A549 (cell line): ENCODE measurements around the gene TMEM8B. TPM values are rescaled to one million over a fixed set of nuclear protein-coding genes. Genes with fewer than 3 reads are reported as not detected.
A peak's percentile ranks its signal among the peaks of the same experiment; 100 is the strongest.

Experiments
- BHLHE40 ChIP-seq: IDR thresholded peaks from 2 replicates; pipeline ENCODE4 v1.6.1; 2012; ENCODE audit warnings: low read depth, low read length, inconsistent platforms
- ELK1 ChIP-seq: fragments of 150-350 bp; IDR thresholded peaks from 2 replicates; pipeline ENCODE4 v1.6.1; 2014; ENCODE audit warnings: low read depth, mild to moderate bottlenecking, low read length
- ESRRA ChIP-seq: fragments of 150-350 bp; IDR thresholded peaks from 2 replicates; pipeline ENCODE4 v1.6.1; 2014; ENCODE audit warnings: mild to moderate bottlenecking, low read length, borderline replicate concordance
- FOSB ChIP-seq: fragments of 250-450 bp; sonication (Bioruptor Pico); IDR thresholded peaks from 2 replicates; pipeline ENCODE4 v1.5.0; 2020; ENCODE audit warnings: mild to moderate bottlenecking, moderate library complexity
- FOSL2 ChIP-seq, 2 experiments: fragments of 450-650 bp in 1 of 2; fragments of >200 bp in 1 of 2; sonication (Bioruptor Twin) in 1 of 2; formaldehyde crosslinking; IDR thresholded peaks; 2 replicates each; pipeline versions ENCODE4 v1.5.0 to v1.6.1; 2016 to 2020; ENCODE audit warnings: mild to moderate bottlenecking in 1 of 2, moderate library complexity in 1 of 2
- HES2 ChIP-seq: fragments of >200 bp; sonication (Bioruptor Twin); formaldehyde crosslinking; IDR thresholded peaks from 2 replicates; pipeline ENCODE4 v1.6.1; 2016
- HEYL ChIP-seq: fragments of 250-450 bp; sonication (Bioruptor Pico); IDR thresholded peaks from 2 replicates; pipeline ENCODE4 v1.8.0; 2021; ENCODE audit warnings: mild to moderate bottlenecking, moderate library complexity
- JUN ChIP-seq, 2 experiments: fragments of >200 bp; sonication (Bioruptor Twin); formaldehyde crosslinking; IDR thresholded peaks; 2 replicates in 1 of 2; 3 replicates in 1 of 2; pipeline ENCODE4 v1.6.1; 2016 to 2017
- KDM1A ChIP-seq: fragments of 200-600 bp; sonication (generic); IDR thresholded peaks from 2 replicates; pipeline ENCODE4 v1.6.1; 2016; ENCODE audit warnings: low read depth, mild to moderate bottlenecking
- MAX ChIP-seq: IDR thresholded peaks from 2 replicates; pipeline ENCODE4 v1.6.1; 2012
- MYC ChIP-seq: IDR thresholded peaks from 2 replicates; pipeline ENCODE4 v1.6.1; 2012; ENCODE audit warnings: mild to moderate bottlenecking, inconsistent platforms, low read length, improper control_type of control experiment, borderline replicate concordance
- NFE2L2 ChIP-seq: fragments of 150-350 bp; conservative IDR thresholded peaks from 2 replicates; pipeline ENCODE4 v1.6.1; 2014; ENCODE audit warnings: low read length
- NPAS2 ChIP-seq: fragments of 250-450 bp; sonication (Bioruptor Pico); IDR thresholded peaks from 2 replicates; pipeline ENCODE4 v1.8.0; 2022; ENCODE audit warnings: mild to moderate bottlenecking, moderate library complexity, borderline replicate concordance
- POLR2AphosphoS2 ChIP-seq: conservative IDR thresholded peaks from 2 replicates; pipeline ENCODE4 v1.6.1; 2012; ENCODE audit warnings: low read length, improper control_type of control experiment, inconsistent platforms
- RARB ChIP-seq: fragments of 250-450 bp; sonication (Bioruptor Pico); IDR thresholded peaks from 2 replicates; pipeline ENCODE4 v1.8.0; 2021; ENCODE audit warnings: mild to moderate bottlenecking, moderate library complexity
- RCOR1 ChIP-seq: fragments of 150-350 bp; IDR thresholded peaks from 2 replicates; pipeline ENCODE4 v1.6.1; 2014; ENCODE audit warnings: antibody characterized with exemption, low read length, low read depth
- RNF2 ChIP-seq: fragments of 200-600 bp; sonication (generic); IDR thresholded peaks from 2 replicates; pipeline ENCODE4 v1.6.1; 2016; ENCODE audit warnings: low read depth, mild to moderate bottlenecking, antibody characterized with exemption, moderate library complexity, borderline replicate concordance
- SMC3 ChIP-seq: fragments of >200 bp; sonication (Bioruptor Twin); formaldehyde crosslinking; IDR thresholded peaks from 3 replicates; pipeline ENCODE4 v1.6.1; 2018; ENCODE audit warnings: inconsistent platforms
- SREBF2 ChIP-seq: fragments of 450-650 bp; IDR thresholded peaks from 2 replicates; pipeline ENCODE4 v1.6.1; 2014; ENCODE audit warnings: mild to moderate bottlenecking, moderate library complexity
- TP53 ChIP-seq: fragments of 250-450 bp; sonication (Bioruptor Pico); IDR thresholded peaks from 2 replicates; pipeline ENCODE4 v1.5.0; 2021; ENCODE audit warnings: mild to moderate bottlenecking, moderate library complexity
- ZFP36 ChIP-seq: fragments of 450-650 bp; IDR thresholded peaks from 2 replicates; pipeline ENCODE4 v1.6.1; 2014; ENCODE audit warnings: borderline replicate concordance; ENCODE audit not compliant: partially characterized antibody
- ZNF302 ChIP-seq: fragments of 250-450 bp; sonication (Bioruptor Pico); IDR thresholded peaks from 2 replicates; pipeline ENCODE4 v1.9.0; 2021; ENCODE audit warnings: inconsistent platforms, mild to moderate bottlenecking, moderate library complexity
- ZSCAN20 ChIP-seq: fragments of 250-450 bp; sonication (Bioruptor Pico); IDR thresholded peaks from 2 replicates; pipeline ENCODE4 v1.8.0; 2022; ENCODE audit warnings: mild to moderate bottlenecking, moderate library complexity
- polyA plus RNA-seq, 4 experiments: library from polyadenylated mRNA; depleted of rRNA in 3 of 4; stranded (reverse); fragments of >200 nt; fragmentation: RNase III in 1 of 4; extraction: RNeasy Plus Mini Kit Qiagen cat#74134 plus additional on column Dnase treatment in 1 of 4; gene quantifications; 2 replicates in 3 of 4; 3 replicates in 1 of 4; pipeline ENCODE4 v1.2.3, GENCODE V29; 2011 to 2017
- TF ChIP-seq, protein P1 (sequence below): fragments of 200-600 bp; sonication (generic); IDR thresholded peaks from 2 replicates; pipeline ENCODE4 v1.6.1; 2016; ENCODE audit warnings: antibody characterized with exemption, mild to moderate bottlenecking, moderate library complexity
- TF ChIP-seq, protein P2 (sequence below): fragments of >200 bp; sonication (Bioruptor Twin); formaldehyde crosslinking; IDR thresholded peaks from 3 replicates; pipeline ENCODE4 v1.5.1; 2016
- TF ChIP-seq, protein P3 (sequence below): IDR thresholded peaks from 2 replicates; pipeline ENCODE4 v1.6.1; 2012
- TF ChIP-seq, protein P4 (sequence below): fragments of 250-450 bp; sonication (Bioruptor Pico); IDR thresholded peaks from 2 replicates; pipeline ENCODE4 v1.5.0; 2020; ENCODE audit warnings: low read depth, mild to moderate bottlenecking, moderate library complexity

TMEM8B gene
- polyA plus RNA-seq, 2 of the 4 experiments (the other 2 are of a cell fraction) = 1.8 to 2.2 TPM

DNA sequence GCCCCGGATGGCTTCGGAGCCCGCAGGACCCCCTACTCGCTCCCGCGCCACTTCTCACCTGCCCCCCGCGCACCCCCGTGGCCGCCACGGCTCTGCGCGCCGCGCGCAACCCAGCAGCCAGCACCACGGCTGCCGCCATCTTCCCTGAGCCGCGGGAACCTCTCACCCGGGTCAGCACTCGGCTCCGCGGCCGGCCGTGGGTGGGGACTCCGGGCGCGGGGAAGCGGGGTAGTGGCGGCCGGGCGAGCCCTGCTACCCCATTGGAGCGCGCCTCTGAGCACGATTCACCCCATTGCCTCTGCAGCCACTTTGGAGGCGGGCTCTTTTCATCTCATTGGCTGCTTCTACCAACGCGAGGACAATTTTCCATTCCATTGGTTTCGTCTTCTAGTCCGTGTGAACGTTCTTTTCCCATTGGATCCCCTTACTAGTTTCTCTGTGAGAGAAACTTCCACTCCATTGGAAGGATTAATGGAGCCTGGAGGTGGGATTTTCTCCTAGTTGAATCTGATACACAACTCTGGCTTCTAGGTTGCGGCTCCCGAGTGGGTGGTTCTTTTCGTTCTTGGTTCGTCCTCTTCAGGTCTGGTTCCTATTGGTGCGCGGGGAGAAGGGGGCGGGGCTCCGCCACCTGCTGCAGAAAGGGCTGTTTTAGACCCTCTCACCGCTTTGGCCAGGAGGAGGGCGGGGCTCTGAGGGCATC, 14.0 kb upstream of the TMEM8B start, which contains the start of gene HINT2 (continued):
- TF ChIP-seq, protein P1, sequence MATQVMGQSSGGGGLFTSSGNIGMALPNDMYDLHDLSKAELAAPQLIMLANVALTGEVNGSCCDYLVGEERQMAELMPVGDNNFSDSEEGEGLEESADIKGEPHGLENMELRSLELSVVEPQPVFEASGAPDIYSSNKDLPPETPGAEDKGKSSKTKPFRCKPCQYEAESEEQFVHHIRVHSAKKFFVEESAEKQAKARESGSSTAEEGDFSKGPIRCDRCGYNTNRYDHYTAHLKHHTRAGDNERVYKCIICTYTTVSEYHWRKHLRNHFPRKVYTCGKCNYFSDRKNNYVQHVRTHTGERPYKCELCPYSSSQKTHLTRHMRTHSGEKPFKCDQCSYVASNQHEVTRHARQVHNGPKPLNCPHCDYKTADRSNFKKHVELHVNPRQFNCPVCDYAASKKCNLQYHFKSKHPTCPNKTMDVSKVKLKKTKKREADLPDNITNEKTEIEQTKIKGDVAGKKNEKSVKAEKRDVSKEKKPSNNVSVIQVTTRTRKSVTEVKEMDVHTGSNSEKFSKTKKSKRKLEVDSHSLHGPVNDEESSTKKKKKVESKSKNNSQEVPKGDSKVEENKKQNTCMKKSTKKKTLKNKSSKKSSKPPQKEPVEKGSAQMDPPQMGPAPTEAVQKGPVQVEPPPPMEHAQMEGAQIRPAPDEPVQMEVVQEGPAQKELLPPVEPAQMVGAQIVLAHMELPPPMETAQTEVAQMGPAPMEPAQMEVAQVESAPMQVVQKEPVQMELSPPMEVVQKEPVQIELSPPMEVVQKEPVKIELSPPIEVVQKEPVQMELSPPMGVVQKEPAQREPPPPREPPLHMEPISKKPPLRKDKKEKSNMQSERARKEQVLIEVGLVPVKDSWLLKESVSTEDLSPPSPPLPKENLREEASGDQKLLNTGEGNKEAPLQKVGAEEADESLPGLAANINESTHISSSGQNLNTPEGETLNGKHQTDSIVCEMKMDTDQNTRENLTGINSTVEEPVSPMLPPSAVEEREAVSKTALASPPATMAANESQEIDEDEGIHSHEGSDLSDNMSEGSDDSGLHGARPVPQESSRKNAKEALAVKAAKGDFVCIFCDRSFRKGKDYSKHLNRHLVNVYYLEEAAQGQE = no peak
- no peak for TF ChIP-seq ESRRA
- no peak for TF ChIP-seq KDM1A
- no peak for TF ChIP-seq ZSCAN20
- no peak for TF ChIP-seq POLR2AphosphoS2
- TF ChIP-seq ZNF302 (CRISPR knock-in tag) = no peak
- TF ChIP-seq NFE2L2 = no peak
- TF ChIP-seq, protein P2, sequence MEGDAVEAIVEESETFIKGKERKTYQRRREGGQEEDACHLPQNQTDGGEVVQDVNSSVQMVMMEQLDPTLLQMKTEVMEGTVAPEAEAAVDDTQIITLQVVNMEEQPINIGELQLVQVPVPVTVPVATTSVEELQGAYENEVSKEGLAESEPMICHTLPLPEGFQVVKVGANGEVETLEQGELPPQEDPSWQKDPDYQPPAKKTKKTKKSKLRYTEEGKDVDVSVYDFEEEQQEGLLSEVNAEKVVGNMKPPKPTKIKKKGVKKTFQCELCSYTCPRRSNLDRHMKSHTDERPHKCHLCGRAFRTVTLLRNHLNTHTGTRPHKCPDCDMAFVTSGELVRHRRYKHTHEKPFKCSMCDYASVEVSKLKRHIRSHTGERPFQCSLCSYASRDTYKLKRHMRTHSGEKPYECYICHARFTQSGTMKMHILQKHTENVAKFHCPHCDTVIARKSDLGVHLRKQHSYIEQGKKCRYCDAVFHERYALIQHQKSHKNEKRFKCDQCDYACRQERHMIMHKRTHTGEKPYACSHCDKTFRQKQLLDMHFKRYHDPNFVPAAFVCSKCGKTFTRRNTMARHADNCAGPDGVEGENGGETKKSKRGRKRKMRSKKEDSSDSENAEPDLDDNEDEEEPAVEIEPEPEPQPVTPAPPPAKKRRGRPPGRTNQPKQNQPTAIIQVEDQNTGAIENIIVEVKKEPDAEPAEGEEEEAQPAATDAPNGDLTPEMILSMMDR = no peak
- TF ChIP-seq TP53 (CRISPR knock-in tag) = no peak
- TF ChIP-seq FOSB (CRISPR knock-in tag) = no peak
- TF ChIP-seq HEYL (CRISPR knock-in tag) = no peak
- no peak for TF ChIP-seq BHLHE40
- TF ChIP-seq SREBF2 = peak; percentile 20; the same call in 1 of the 2 replicates
- peak in 1 of 2 experiments; percentile 93; a peak in 3 of 5 replicates for TF ChIP-seq JUN (IDR thresholded peaks at IDR 0.05)
- TF ChIP-seq ELK1 = no peak
- no peak for TF ChIP-seq SMC3
- no peak; the same call in 1 of the 2 replicates for TF ChIP-seq MAX
- TF ChIP-seq MYC = no peak
- TF ChIP-seq, protein P3, sequence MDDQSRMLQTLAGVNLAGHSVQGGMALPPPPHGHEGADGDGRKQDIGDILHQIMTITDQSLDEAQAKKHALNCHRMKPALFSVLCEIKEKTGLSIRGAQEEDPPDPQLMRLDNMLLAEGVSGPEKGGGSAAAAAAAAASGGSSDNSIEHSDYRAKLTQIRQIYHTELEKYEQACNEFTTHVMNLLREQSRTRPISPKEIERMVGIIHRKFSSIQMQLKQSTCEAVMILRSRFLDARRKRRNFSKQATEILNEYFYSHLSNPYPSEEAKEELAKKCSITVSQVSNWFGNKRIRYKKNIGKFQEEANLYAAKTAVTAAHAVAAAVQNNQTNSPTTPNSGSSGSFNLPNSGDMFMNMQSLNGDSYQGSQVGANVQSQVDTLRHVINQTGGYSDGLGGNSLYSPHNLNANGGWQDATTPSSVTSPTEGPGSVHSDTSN = peak; percentile 69; the same call in 1 of the 2 replicates
- TF ChIP-seq RNF2 = no peak
- TF ChIP-seq, protein P4, sequence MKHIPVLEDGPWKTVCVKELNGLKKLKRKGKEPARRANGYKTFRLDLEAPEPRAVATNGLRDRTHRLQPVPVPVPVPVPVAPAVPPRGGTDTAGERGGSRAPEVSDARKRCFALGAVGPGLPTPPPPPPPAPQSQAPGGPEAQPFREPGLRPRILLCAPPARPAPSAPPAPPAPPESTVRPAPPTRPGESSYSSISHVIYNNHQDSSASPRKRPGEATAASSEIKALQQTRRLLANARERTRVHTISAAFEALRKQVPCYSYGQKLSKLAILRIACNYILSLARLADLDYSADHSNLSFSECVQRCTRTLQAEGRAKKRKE (CRISPR knock-in tag) = no peak
- TF ChIP-seq NPAS2 (CRISPR knock-in tag) = no peak
- TF ChIP-seq ZFP36 = no peak
- TF ChIP-seq HES2 = no peak
- TF ChIP-seq FOSL2 (IDR thresholded peaks at IDR 0.05) = no peak
- no peak for TF ChIP-seq FOSL2 (CRISPR knock-in tag; IDR thresholded peaks at IDR 0.05)
- TF ChIP-seq RCOR1 = no peak
- TF ChIP-seq RARB (CRISPR knock-in tag) = no peak
